ENCODE results near the gene MMP20. TPM values are rescaled to one million over a fixed set of nuclear protein-coding genes. Genes with fewer than 3 reads are reported as not detected.

The MMP20 gene
- total RNA-seq, 4 donors from 2014 or later = not detected

DNA sequence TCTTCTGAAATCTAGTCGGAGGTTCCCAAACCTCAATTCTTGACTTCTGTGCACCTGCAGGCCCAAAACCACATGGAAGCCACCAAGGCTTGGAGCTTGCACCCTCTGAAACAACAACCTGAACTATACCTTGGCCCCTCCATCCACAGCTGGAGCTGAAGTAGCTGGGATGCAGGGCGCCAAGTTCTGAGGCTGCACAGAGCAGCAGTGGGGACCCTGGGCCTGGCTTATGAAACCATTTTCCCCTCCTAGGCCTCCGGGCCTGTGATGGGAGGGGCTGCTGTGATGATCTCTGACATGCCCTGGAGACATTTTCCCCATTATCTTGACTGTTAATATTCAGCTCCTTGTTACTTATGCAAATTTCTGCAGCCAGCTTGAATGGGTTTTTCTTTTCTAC is 56.3 kb downstream of the MMP20 start:
- H3K27ac ChIP-seq = no peak overlapping the region
- no peak for DNase-seq (ENCODE audit: low spot score in 2 of 2)
- TF ChIP-seq POLR2AphosphoS5 (IDR thresholded peaks at IDR 0.05) (no peak), POLR2A (IDR thresholded peaks at IDR 0.05) (no peak), EP300 (IDR thresholded peaks at IDR 0.05) (no peak)
- TF ChIP-seq, protein P1, sequence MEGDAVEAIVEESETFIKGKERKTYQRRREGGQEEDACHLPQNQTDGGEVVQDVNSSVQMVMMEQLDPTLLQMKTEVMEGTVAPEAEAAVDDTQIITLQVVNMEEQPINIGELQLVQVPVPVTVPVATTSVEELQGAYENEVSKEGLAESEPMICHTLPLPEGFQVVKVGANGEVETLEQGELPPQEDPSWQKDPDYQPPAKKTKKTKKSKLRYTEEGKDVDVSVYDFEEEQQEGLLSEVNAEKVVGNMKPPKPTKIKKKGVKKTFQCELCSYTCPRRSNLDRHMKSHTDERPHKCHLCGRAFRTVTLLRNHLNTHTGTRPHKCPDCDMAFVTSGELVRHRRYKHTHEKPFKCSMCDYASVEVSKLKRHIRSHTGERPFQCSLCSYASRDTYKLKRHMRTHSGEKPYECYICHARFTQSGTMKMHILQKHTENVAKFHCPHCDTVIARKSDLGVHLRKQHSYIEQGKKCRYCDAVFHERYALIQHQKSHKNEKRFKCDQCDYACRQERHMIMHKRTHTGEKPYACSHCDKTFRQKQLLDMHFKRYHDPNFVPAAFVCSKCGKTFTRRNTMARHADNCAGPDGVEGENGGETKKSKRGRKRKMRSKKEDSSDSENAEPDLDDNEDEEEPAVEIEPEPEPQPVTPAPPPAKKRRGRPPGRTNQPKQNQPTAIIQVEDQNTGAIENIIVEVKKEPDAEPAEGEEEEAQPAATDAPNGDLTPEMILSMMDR (IDR thresholded peaks at IDR 0.05) = no peak
- no peaks in the 10 kb centered on the region for H3K36me3 ChIP-seq
- no peaks in the 10 kb centered on the region for H3K27me3 ChIP-seq
- H3K4me3 ChIP-seq = no peak overlapping the region
- WGBS = 79% methylated on average over 3 of the region's 3 CpGs
- H3K4me1 ChIP-seq = peaks cover 2% of the 10 kb centered on the region
- no peaks in the 10 kb centered on the region for H3K9me3 ChIP-seq

DNA sequence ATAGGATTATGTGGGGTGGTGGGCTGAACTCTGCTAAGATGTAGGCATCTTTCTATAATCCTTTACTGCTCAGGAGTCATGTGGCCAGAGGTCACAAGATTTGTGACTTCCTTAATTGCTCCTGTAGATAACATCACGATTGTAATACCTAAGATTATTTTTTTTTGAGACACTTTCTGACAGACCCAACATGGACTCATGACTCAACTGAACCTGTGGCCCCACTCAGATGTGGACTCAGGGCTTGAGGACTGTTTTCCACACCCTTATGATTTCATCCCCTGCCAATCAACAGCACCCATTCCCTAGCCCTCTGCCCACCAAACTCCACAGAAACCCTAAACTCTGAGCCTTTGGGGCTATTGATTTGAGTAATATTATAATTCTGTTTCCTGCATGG is 59.0 kb downstream of the MMP20 start:
- Histone ChIP-seq H3K4me3 (no peak overlapping the region), H3K4me1 (peaks cover 6% of the 10 kb centered on the region), H3K27me3 (no peaks in the 10 kb centered on the region), H3K36me3 (no peaks in the 10 kb centered on the region), H3K9me3 (no peaks in the 10 kb centered on the region), H3K27ac (no peak overlapping the region)
- 60% methylated on average over 1 of the region's 1 CpG for WGBS
- no peak for DNase-seq (ENCODE audit: low spot score in 2 of 2)
- TF ChIP-seq, protein P1 (IDR thresholded peaks at IDR 0.05) = no peak
- no peak for TF ChIP-seq POLR2A (IDR thresholded peaks at IDR 0.05)
- no peak for TF ChIP-seq EP300 (IDR thresholded peaks at IDR 0.05)
- TF ChIP-seq POLR2AphosphoS5 (IDR thresholded peaks at IDR 0.05) = no peak

DNA sequence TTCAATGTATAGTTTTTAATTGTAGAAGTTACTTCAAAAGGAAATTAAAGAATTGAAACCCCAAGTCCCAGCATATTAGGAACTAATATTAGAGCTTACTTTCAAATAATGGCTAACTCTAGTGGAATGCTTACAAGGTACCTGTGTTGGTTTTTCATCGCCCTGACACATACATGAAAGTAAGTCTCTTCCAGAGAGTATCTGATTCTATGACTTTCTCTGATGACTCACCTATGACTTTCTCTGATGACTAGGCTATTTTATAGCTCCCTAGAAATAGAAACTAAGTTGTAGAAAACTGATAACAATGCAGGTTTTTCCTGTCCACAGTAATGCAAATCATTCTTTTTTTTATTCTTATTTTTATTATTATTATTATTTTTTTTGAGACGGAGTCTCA is 61.0 kb downstream of the MMP20 start:
- no peak overlapping the region for H3K27ac ChIP-seq
- H3K4me3 ChIP-seq = no peak overlapping the region
- H3K9me3 ChIP-seq = no peaks in the 10 kb centered on the region
- peaks cover 17% of the 10 kb centered on the region for H3K4me1 ChIP-seq
- no peaks in the 10 kb centered on the region for H3K36me3 ChIP-seq
- WGBS = 66% methylated on average over 2 of the region's 2 CpGs
- TF ChIP-seq EP300 (IDR thresholded peaks at IDR 0.05) = no peak
- no peak for TF ChIP-seq POLR2A (IDR thresholded peaks at IDR 0.05)
- no peak for TF ChIP-seq POLR2AphosphoS5 (IDR thresholded peaks at IDR 0.05)
- TF ChIP-seq, protein P1 (IDR thresholded peaks at IDR 0.05) = no peak
- no peak for DNase-seq (ENCODE audit: low spot score in 2 of 2)
- H3K27me3 ChIP-seq = no peaks in the 10 kb centered on the region

DNA sequence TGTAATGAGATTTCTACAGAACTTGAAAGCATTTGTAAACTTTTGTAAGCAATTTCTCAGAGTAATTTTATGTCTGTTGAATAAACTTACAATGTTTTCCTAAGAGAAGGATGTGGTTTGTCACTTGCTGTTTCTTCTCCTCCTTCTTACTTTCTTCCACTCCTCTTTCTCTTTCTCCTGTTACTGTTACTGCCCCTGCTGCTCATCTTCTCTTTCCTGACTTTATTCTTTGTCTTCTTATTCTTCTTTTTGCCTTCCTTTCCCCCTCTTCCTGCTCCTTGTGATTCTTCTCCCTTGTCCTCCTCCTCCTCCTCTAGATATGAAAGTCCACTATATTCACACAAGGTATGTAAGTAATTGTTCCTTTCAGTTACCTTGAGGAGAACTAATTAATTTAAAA is 63.5 kb downstream of the MMP20 start:
- TF ChIP-seq POLR2AphosphoS5 (IDR thresholded peaks at IDR 0.05) = no peak
- TF ChIP-seq POLR2A (IDR thresholded peaks at IDR 0.05) = no peak
- TF ChIP-seq, protein P1 (IDR thresholded peaks at IDR 0.05) = no peak
- no peak for TF ChIP-seq EP300 (IDR thresholded peaks at IDR 0.05)
- Histone ChIP-seq H3K36me3 (no peaks in the 10 kb centered on the region), H3K4me1 (peaks cover 17% of the 10 kb centered on the region), H3K27ac (peak overlapping the region; percentile 74), H3K4me3 (no peak overlapping the region), H3K27me3 (no peaks in the 10 kb centered on the region), H3K9me3 (no peaks in the 10 kb centered on the region)
- no peak for DNase-seq (ENCODE audit: low spot score in 2 of 2)

DNA sequence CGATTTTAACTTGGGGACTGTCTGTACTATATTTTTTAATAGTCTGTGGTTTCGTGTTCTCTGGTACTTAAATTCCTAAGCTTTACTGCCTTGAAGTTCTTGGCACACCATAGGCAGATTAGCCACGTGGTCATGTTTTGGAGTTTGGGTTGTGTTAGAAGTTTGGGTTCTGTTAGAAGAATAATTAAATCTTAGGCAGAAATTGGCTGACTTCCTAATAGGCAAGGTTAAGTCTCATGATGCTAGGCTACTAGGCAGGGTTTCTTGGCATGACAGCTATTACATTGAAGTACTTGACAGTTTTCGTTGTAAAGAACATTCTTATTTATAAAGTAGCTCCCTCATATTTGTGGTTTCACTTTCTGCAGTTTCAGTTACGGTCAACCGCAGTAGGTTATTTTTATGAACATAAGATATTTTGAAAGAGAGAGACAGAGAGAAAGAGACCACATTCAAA is 64.5 kb downstream of the MMP20 start:
- peaks cover 17% of the 10 kb centered on the region for H3K4me1 ChIP-seq
- TF ChIP-seq POLR2AphosphoS5 (IDR thresholded peaks at IDR 0.05) = peak in 2 of 3 donors; percentile 39 to 60
- TF ChIP-seq, protein P1 (IDR thresholded peaks at IDR 0.05) = no peak
- H3K27ac ChIP-seq = peak overlapping the region; percentile 74
- H3K4me3 ChIP-seq = peak overlapping the region; percentile 31
- H3K36me3 ChIP-seq = no peaks in the 10 kb centered on the region
- H3K27me3 ChIP-seq = no peaks in the 10 kb centered on the region
- no peaks in the 10 kb centered on the region for H3K9me3 ChIP-seq
- 7% methylated on average over 6 of the region's 6 CpGs for WGBS
- no peak for DNase-seq (ENCODE audit: low spot score in 2 of 2)
